H1 (cell line): Measurements from ENCODE around the gene OPRD1. TPM values are rescaled to one million over a fixed set of nuclear protein-coding genes. Genes with fewer than 3 reads are reported as not detected.

Experiments
- CTCF ChIA-PET: fragments of 300-600 bp; sonication (Branson Sonifier 250); formaldehyde crosslinking; loops from one replicate; lab custom pipeline; 2021; ENCODE audit not compliant: partially characterized antibody; lab: Charles Lee
- POLR2A ChIA-PET: fragments of 300-600 bp; sonication (Branson Sonifier 250); formaldehyde crosslinking; loops from one replicate; lab custom pipeline; 2021; ENCODE audit warnings: inconsistent platforms; ENCODE audit not compliant: partially characterized antibody; lab: Charles Lee
- DNase-seq, 2 experiments: peaks; one replicate each; pipeline versions ENCODE4 v3.0.0 to v3.0.0-alpha.2; 2010 to 2022; ENCODE audit warnings: low spot score in 2 of 2, low read depth in 1 of 2, mixed read lengths in 1 of 2
- FAIRE-seq: peaks from 2 replicates; lab custom pipeline; 2011; peaks lifted over from hg19 to GRCh38; lab: Jason Lieb, UNC
- H2AFZ ChIP-seq: 2 replicates; pipeline ENCODE4 v1.8.1; 2012; ENCODE audit warnings: low read length, inconsistent platforms
- H2AK5ac ChIP-seq: 2 replicates; pipeline ENCODE4 v1.6.1; 2013; ENCODE audit warnings: low read depth, low read length
- H2BK120ac ChIP-seq: replicated peaks from 2 replicates; pipeline ENCODE3; 2013; ENCODE audit warnings: low read depth, low read length, inconsistent platforms
- H2BK12ac ChIP-seq: 2 replicates; pipeline ENCODE4 v1.6.1; 2013; ENCODE audit warnings: low read depth, low read length
- H2BK15ac ChIP-seq: 2 replicates; pipeline ENCODE4 v1.6.1; 2013; ENCODE audit warnings: low read length
- H2BK20ac ChIP-seq: 2 replicates; pipeline ENCODE4 v1.6.1; 2013; ENCODE audit warnings: low read length
- H2BK5ac ChIP-seq: 2 replicates; pipeline ENCODE4 v1.6.1; 2013; ENCODE audit warnings: low read depth, low read length
- H3K14ac ChIP-seq: 2 replicates; pipeline ENCODE4 v1.6.1; 2013; ENCODE audit warnings: inconsistent platforms; ENCODE audit not compliant: insufficient read length
- H3K18ac ChIP-seq: 2 replicates; pipeline ENCODE4 v1.6.1; 2013; ENCODE audit warnings: low read length; ENCODE audit errors: extremely low read depth
- H3K23ac ChIP-seq: 2 replicates; pipeline ENCODE4 v1.6.1; 2013; ENCODE audit warnings: inconsistent platforms; ENCODE audit not compliant: insufficient read length
- H3K23me2 ChIP-seq: 2 replicates; pipeline ENCODE4 v1.6.1; 2013; ENCODE audit warnings: low read depth, low read length
- H3K27ac ChIP-seq: 2 replicates; pipeline ENCODE4 v1.6.1; 2011; ENCODE audit warnings: low read depth, low read length, inconsistent platforms
- H3K27me3 ChIP-seq, 4 experiments: replicated peaks in 1 of 4; 1 replicate in 1 of 4; 2 replicates in 3 of 4; pipeline versions ENCODE4 v1.6.1 to v1.8.1; 2011 to 2013; ENCODE audit warnings: low read length in 3 of 4, mild to moderate bottlenecking in 3 of 4, inconsistent platforms in 2 of 4, mixed read lengths in 2 of 4, moderate library complexity in 1 of 4; ENCODE audit not compliant: control insufficient read depth in 3 of 4, insufficient read depth in 3 of 4; ENCODE audit errors: extremely low read depth in 1 of 4
- H3K36me3 ChIP-seq, 4 experiments: 2 replicates each; pipeline versions ENCODE4 v1.6.1 to v1.8.1; 2011 to 2013; ENCODE audit warnings: mild to moderate bottlenecking in 4 of 4, low read length in 3 of 4, moderate library complexity in 2 of 4, control low read depth in 1 of 4, inconsistent platforms in 1 of 4; ENCODE audit not compliant: insufficient read depth in 4 of 4, control insufficient read depth in 2 of 4
- H3K4ac ChIP-seq: replicated peaks from 2 replicates; pipeline ENCODE3; 2013; ENCODE audit warnings: low read length, low read depth, mixed read lengths, inconsistent platforms; ENCODE audit not compliant: insufficient read length
- H3K4me1 ChIP-seq, 4 experiments: replicated peaks in 1 of 4; 1 replicate in 1 of 4; 2 replicates in 3 of 4; pipeline versions ENCODE4 v1.6.1 to v1.8.1; 2011 to 2013; ENCODE audit warnings: low read length in 3 of 4, inconsistent platforms in 2 of 4, mixed read lengths in 1 of 4; ENCODE audit not compliant: insufficient read depth in 4 of 4, control insufficient read depth in 3 of 4
- H3K4me2 ChIP-seq, 2 experiments: 2 replicates each; pipeline versions ENCODE4 v1.6.1 to v1.8.1; 2011 to 2013; ENCODE audit warnings: low read depth in 2 of 2, low read length in 2 of 2, control low read depth in 1 of 2, inconsistent platforms in 1 of 2, mild to moderate bottlenecking in 1 of 2; ENCODE audit not compliant: insufficient read depth in 1 of 2
- H3K4me3 ChIP-seq, 4 experiments: fragments of 200-600, 300-600 bp in 1 of 4; sonication (generic), shearing (Covaris generic), sonication (Bioruptor Twin) in 1 of 4; 2 replicates each; pipeline versions ENCODE4 v1.5.1 to v1.8.1; 2011 to 2016; ENCODE audit warnings: low read length in 4 of 4, low read depth in 3 of 4, control low read depth in 2 of 4, inconsistent platforms in 2 of 4, mild to moderate bottlenecking in 2 of 4, mixed read lengths in 1 of 4, moderate library complexity in 1 of 4; ENCODE audit not compliant: insufficient read depth in 2 of 4; ENCODE audit errors: extremely low read depth in 1 of 4
- H3K56ac ChIP-seq: replicated peaks from 2 replicates; pipeline ENCODE3; 2013; ENCODE audit warnings: low read depth, mild to moderate bottlenecking, mixed read lengths, low read length, inconsistent platforms; ENCODE audit not compliant: insufficient read length
- H3K79me1 ChIP-seq: 2 replicates; pipeline ENCODE4 v1.6.1; 2013; ENCODE audit warnings: low read depth, low read length, control low read depth
- H3K79me2 ChIP-seq, 2 experiments: 2 replicates each; pipeline versions ENCODE4 v1.6.1 to v1.8.1; 2012 to 2013; ENCODE audit warnings: low read length in 2 of 2, mild to moderate bottlenecking in 2 of 2, inconsistent platforms in 1 of 2; ENCODE audit not compliant: insufficient read depth in 2 of 2, control insufficient read depth in 1 of 2
- H3K9ac ChIP-seq, 4 experiments: replicated peaks in 1 of 4; 1 replicate in 1 of 4; 2 replicates in 3 of 4; pipeline versions ENCODE4 v1.6.1 to v1.8.1; 2011 to 2013; ENCODE audit warnings: low read depth in 3 of 4, low read length in 3 of 4, control low read depth in 2 of 4, mild to moderate bottlenecking in 2 of 4, moderate library complexity in 2 of 4, inconsistent platforms in 1 of 4; ENCODE audit errors: extremely low read depth in 1 of 4
- H3K9me3 ChIP-seq, 2 experiments: 2 replicates each; pipeline versions ENCODE4 v1.6.1 to v1.8.1; 2012 to 2013; ENCODE audit warnings: mild to moderate bottlenecking in 2 of 2, moderate library complexity in 2 of 2, control low read depth in 1 of 2, inconsistent platforms in 1 of 2, low read depth in 1 of 2, low read length in 1 of 2, mixed read lengths in 1 of 2; ENCODE audit not compliant: insufficient read depth in 2 of 2
- H4K20me1 ChIP-seq, 2 experiments: replicated peaks in 1 of 2; 2 replicates each; pipeline versions ENCODE3 to v1.8.1; 2011 to 2013; ENCODE audit warnings: inconsistent platforms in 2 of 2, low read length in 2 of 2, mild to moderate bottlenecking in 1 of 2; ENCODE audit not compliant: insufficient read depth in 2 of 2, control insufficient read depth in 1 of 2
- H4K5ac ChIP-seq: 2 replicates; pipeline ENCODE4 v1.6.1; 2013; ENCODE audit warnings: low read length, low read depth, mixed read lengths, inconsistent platforms; ENCODE audit not compliant: insufficient read length
- H4K8ac ChIP-seq: 2 replicates; pipeline ENCODE4 v1.8.0; 2013; ENCODE audit warnings: mild to moderate bottlenecking, moderate library complexity, low read length, inconsistent platforms; ENCODE audit not compliant: insufficient read depth; ENCODE audit errors: extremely low read depth
- H4K91ac ChIP-seq: replicated peaks from 2 replicates; pipeline ENCODE3; 2013; ENCODE audit warnings: low read length, mixed read lengths, inconsistent platforms; ENCODE audit not compliant: insufficient read length
- YY1 ChIP-seq: IDR thresholded peaks from 2 replicates; pipeline ENCODE4 v1.6.1; 2011; ENCODE audit warnings: low read depth, mild to moderate bottlenecking, low read length
- WGBS, 2 experiments: shearing (Covaris generic) in 1 of 2; methylation state at CpG; one replicate each; pipeline versions ENCODE4 v1.1.6 to v1.1.7; 2013 to 2015; ENCODE audit warnings: low lambda C conversion rate in 2 of 2, mixed read lengths in 2 of 2, inconsistent platforms in 1 of 2, low coverage in 1 of 2, missing lambda C conversion rate in 1 of 2; ENCODE audit not compliant: insufficient replicate concordance in 2 of 2, insufficient coverage in 1 of 2, insufficient read length in 1 of 2; ENCODE audit errors: extremely low coverage in 1 of 2, missing lambda C conversion rate in 1 of 2; 5-methylcytosine and 5-hydroxymethylcytosine counted together
- polyA plus RNA-seq, 7 experiments: library from polyadenylated mRNA; depleted of rRNA in 3 of 7; stranded (reverse) in 5 of 7; unstranded in 2 of 7; fragments of >200 nt in 5 of 7; fragments of 200-250 nt in 2 of 7; gene quantifications; 1 replicate in 5 of 7; 2 replicates in 1 of 7; 4 replicates in 1 of 7; pipeline versions ENCODE4 v1.2.1 to v1.2.3, GENCODE V29; 2011 to 2013; ENCODE audit warnings: missing spikeins in 2 of 7, mixed read lengths in 2 of 7
- small RNA-seq: library from polyadenylated mRNA; stranded (forward); fragments of <200 nt; extraction: miRNeasy Mini kit (QIAGEN cat#:217004); gene quantifications from one replicate; pipeline ENCODE3, GENCODE V24; 2013; ENCODE audit not compliant: insufficient read depth
- total RNA-seq: library from RNA; stranded (reverse); fragmentation: NEBNext Ultra II Directional; extraction: Animal tissue kit (Norgen Biotek cat#: 25700); gene quantifications from 2 replicates; pipeline ENCODE4 v1.2.1, GENCODE V29; 2021

OPRD1 gene
- total and polyA plus RNA-seq, 2 of the 8 experiments (the other 6 are each of a cell fraction or from before 2014, with no cell fraction given), result 2.6 to 3.7 TPM

- Histone ChIP-seq H2AFZ (no peak overlapping the region), H3K14ac (no peak overlapping the region), H3K4ac (no peak overlapping the region), H3K23me2 (peaks cover 5% of the 10 kb centered on the region; the same call in 1 of the 2 replicates), H3K79me2 (peaks cover 0 to 73% of the 10 kb centered on the region in 2 experiments; a peak in 3 of 4 replicates), H3K27ac (no peak overlapping the region), H2BK15ac (no peak overlapping the region), H3K4me2 (no peak overlapping the region), H3K9me3 (no peaks in the 10 kb centered on the region), H3K56ac (no peak overlapping the region), H4K8ac (no peak overlapping the region; the same call in 1 of the 2 replicates), H3K18ac (no peak overlapping the region), H2BK20ac (no peak overlapping the region), H3K4me1 (peaks cover 4 to 15% (median 7%) of the 10 kb centered on the region in 4 experiments; a peak in 5 of 7 replicates), H4K5ac (no peak overlapping the region), H2BK12ac (no peak overlapping the region), H3K9ac (no peak overlapping the region; a peak in 2 of 7 replicates), H3K4me3 (no peak overlapping the region), H2BK120ac (no peak overlapping the region), H2AK5ac (no peak overlapping the region), H4K91ac (no peak overlapping the region), H3K27me3 (no peaks in the 10 kb centered on the region), H4K20me1 (peaks cover 0 to 1% of the 10 kb centered on the region in 2 experiments), H3K23ac (no peak overlapping the region), H3K36me3 (no peaks in the 10 kb centered on the region), H2BK5ac (no peak overlapping the region), H3K79me1 (no peaks in the 10 kb centered on the region; the same call in 1 of the 2 replicates)
- FAIRE-seq (no peak), DNase-seq (no peak)
- 87% methylated on average over 2 of the region's 2 CpGs; no CpG with 5 or more reads in 1 of the 2 experiments for WGBS, 2 experiments
- no peak for TF ChIP-seq YY1
- POLR2A ChIA-PET, result interaction anchor here (1.0 to 1.7 kb wide), 2 partner anchors 9 to 95 kb away, joined by 3 to 6 read pairs; no protein-coding TSS in a partner anchor
- CTCF ChIA-PET, result interaction anchor here (0.6 to 1.6 kb wide), 6 partner anchors 14 to 435 kb away, joined by 3 to 8 read pairs (median 4); no protein-coding TSS in a partner anchor
Measured at GRCh38 chr1:28917757-28918118, 105.8 kb downstream of the OPRD1 start.

Small RNA genes lying within 50 kb of the gene (small RNA-seq; reads per million reads assigned to genes)
- not detected for gene RF00019

Other genes starting within 250 kb of the OPRD1 start
- gene RAB42, start 219.9 kb upstream of the OPRD1 start, total RNA-seq, result 12.5 and 13.6 TPM in 2 replicates
- gene RAB42, start 219.9 kb upstream of the OPRD1 start, polyA plus RNA-seq (2011; rRNA removed), result 15.1 and 16.6 TPM in 2 replicates
- gene TAF12, start 169.1 kb upstream of the OPRD1 start, total RNA-seq, result 23.7 and 27.2 TPM in 2 replicates
- 16.3 and 25.1 TPM in 2 replicates for gene TAF12, start 169.1 kb upstream of the OPRD1 start, polyA plus RNA-seq (2011; rRNA removed)
- not detected in 2 replicates for gene RNU11, start 163.6 kb upstream of the OPRD1 start, total RNA-seq
- not detected in 2 replicates for gene RNU11, start 163.6 kb upstream of the OPRD1 start, polyA plus RNA-seq (2011; rRNA removed)
- gene GMEB1, start 143.4 kb upstream of the OPRD1 start, total RNA-seq, result 26.2 and 28.1 TPM in 2 replicates
- 10.9 and 13.3 TPM in 2 replicates for gene GMEB1, start 143.4 kb upstream of the OPRD1 start, polyA plus RNA-seq (2011; rRNA removed)
- gene YTHDF2, start 75.2 kb upstream of the OPRD1 start, total RNA-seq, result 159 and 164 TPM in 2 replicates
- gene YTHDF2, start 75.2 kb upstream of the OPRD1 start, polyA plus RNA-seq (2011; rRNA removed), result 101 and 128 TPM in 2 replicates
- 106 and 109 TPM in 2 replicates for gene EPB41, start 102.4 kb downstream of the OPRD1 start, total RNA-seq
- gene EPB41, start 102.4 kb downstream of the OPRD1 start, polyA plus RNA-seq (2011; rRNA removed), result 35.5 and 36.7 TPM in 2 replicates